H1 (cell line): ENCODE results near the gene CDK2. TPM values are rescaled to one million over a fixed set of nuclear protein-coding genes. Genes with fewer than 3 reads are reported as not detected.

Source experiments
- CTCF ChIA-PET: fragments of 300-600 bp; sonication (Branson Sonifier 250); formaldehyde crosslinking; loops from one replicate; lab custom pipeline; 2021; ENCODE audit not compliant: partially characterized antibody; lab: Charles Lee
- POLR2A ChIA-PET: fragments of 300-600 bp; sonication (Branson Sonifier 250); formaldehyde crosslinking; loops from one replicate; lab custom pipeline; 2021; ENCODE audit warnings: inconsistent platforms; ENCODE audit not compliant: partially characterized antibody; lab: Charles Lee
- DNase-seq, 2 experiments: peaks; one replicate each; pipeline versions ENCODE4 v3.0.0 to v3.0.0-alpha.2; 2010 to 2022; ENCODE audit warnings: low spot score in 2 of 2, low read depth in 1 of 2, mixed read lengths in 1 of 2
- FAIRE-seq: peaks from 2 replicates; lab custom pipeline; 2011; peaks lifted over from hg19 to GRCh38; lab: Jason Lieb, UNC
- H2AFZ ChIP-seq: 2 replicates; pipeline ENCODE4 v1.8.1; 2012; ENCODE audit warnings: low read length, inconsistent platforms
- H2AK5ac ChIP-seq: 2 replicates; pipeline ENCODE4 v1.6.1; 2013; ENCODE audit warnings: low read depth, low read length
- H2BK120ac ChIP-seq: replicated peaks from 2 replicates; pipeline ENCODE3; 2013; ENCODE audit warnings: low read depth, low read length, inconsistent platforms
- H2BK12ac ChIP-seq: 2 replicates; pipeline ENCODE4 v1.6.1; 2013; ENCODE audit warnings: low read depth, low read length
- H2BK15ac ChIP-seq: 2 replicates; pipeline ENCODE4 v1.6.1; 2013; ENCODE audit warnings: low read length
- H2BK20ac ChIP-seq: 2 replicates; pipeline ENCODE4 v1.6.1; 2013; ENCODE audit warnings: low read length
- H2BK5ac ChIP-seq: 2 replicates; pipeline ENCODE4 v1.6.1; 2013; ENCODE audit warnings: low read depth, low read length
- H3K14ac ChIP-seq: 2 replicates; pipeline ENCODE4 v1.6.1; 2013; ENCODE audit warnings: inconsistent platforms; ENCODE audit not compliant: insufficient read length
- H3K18ac ChIP-seq: 2 replicates; pipeline ENCODE4 v1.6.1; 2013; ENCODE audit warnings: low read length; ENCODE audit errors: extremely low read depth
- H3K23ac ChIP-seq: 2 replicates; pipeline ENCODE4 v1.6.1; 2013; ENCODE audit warnings: inconsistent platforms; ENCODE audit not compliant: insufficient read length
- H3K23me2 ChIP-seq: 2 replicates; pipeline ENCODE4 v1.6.1; 2013; ENCODE audit warnings: low read depth, low read length
- H3K27ac ChIP-seq: 2 replicates; pipeline ENCODE4 v1.6.1; 2011; ENCODE audit warnings: low read depth, low read length, inconsistent platforms
- H3K27me3 ChIP-seq, 4 experiments: replicated peaks in 1 of 4; 1 replicate in 1 of 4; 2 replicates in 3 of 4; pipeline versions ENCODE4 v1.6.1 to v1.8.1; 2011 to 2013; ENCODE audit warnings: low read length in 3 of 4, mild to moderate bottlenecking in 3 of 4, inconsistent platforms in 2 of 4, mixed read lengths in 2 of 4, moderate library complexity in 1 of 4; ENCODE audit not compliant: control insufficient read depth in 3 of 4, insufficient read depth in 3 of 4; ENCODE audit errors: extremely low read depth in 1 of 4
- H3K36me3 ChIP-seq, 4 experiments: 2 replicates each; pipeline versions ENCODE4 v1.6.1 to v1.8.1; 2011 to 2013; ENCODE audit warnings: mild to moderate bottlenecking in 4 of 4, low read length in 3 of 4, moderate library complexity in 2 of 4, control low read depth in 1 of 4, inconsistent platforms in 1 of 4; ENCODE audit not compliant: insufficient read depth in 4 of 4, control insufficient read depth in 2 of 4
- H3K4ac ChIP-seq: replicated peaks from 2 replicates; pipeline ENCODE3; 2013; ENCODE audit warnings: low read length, low read depth, mixed read lengths, inconsistent platforms; ENCODE audit not compliant: insufficient read length
- H3K4me1 ChIP-seq, 4 experiments: replicated peaks in 1 of 4; 1 replicate in 1 of 4; 2 replicates in 3 of 4; pipeline versions ENCODE4 v1.6.1 to v1.8.1; 2011 to 2013; ENCODE audit warnings: low read length in 3 of 4, inconsistent platforms in 2 of 4, mixed read lengths in 1 of 4; ENCODE audit not compliant: insufficient read depth in 4 of 4, control insufficient read depth in 3 of 4
- H3K4me2 ChIP-seq, 2 experiments: 2 replicates each; pipeline versions ENCODE4 v1.6.1 to v1.8.1; 2011 to 2013; ENCODE audit warnings: low read depth in 2 of 2, low read length in 2 of 2, control low read depth in 1 of 2, inconsistent platforms in 1 of 2, mild to moderate bottlenecking in 1 of 2; ENCODE audit not compliant: insufficient read depth in 1 of 2
- H3K4me3 ChIP-seq, 4 experiments: fragments of 200-600, 300-600 bp in 1 of 4; sonication (generic), shearing (Covaris generic), sonication (Bioruptor Twin) in 1 of 4; 2 replicates each; pipeline versions ENCODE4 v1.5.1 to v1.8.1; 2011 to 2016; ENCODE audit warnings: low read length in 4 of 4, low read depth in 3 of 4, control low read depth in 2 of 4, inconsistent platforms in 2 of 4, mild to moderate bottlenecking in 2 of 4, mixed read lengths in 1 of 4, moderate library complexity in 1 of 4; ENCODE audit not compliant: insufficient read depth in 2 of 4; ENCODE audit errors: extremely low read depth in 1 of 4
- H3K56ac ChIP-seq: replicated peaks from 2 replicates; pipeline ENCODE3; 2013; ENCODE audit warnings: low read depth, mild to moderate bottlenecking, mixed read lengths, low read length, inconsistent platforms; ENCODE audit not compliant: insufficient read length
- H3K79me1 ChIP-seq: 2 replicates; pipeline ENCODE4 v1.6.1; 2013; ENCODE audit warnings: low read depth, low read length, control low read depth
- H3K79me2 ChIP-seq, 2 experiments: 2 replicates each; pipeline versions ENCODE4 v1.6.1 to v1.8.1; 2012 to 2013; ENCODE audit warnings: low read length in 2 of 2, mild to moderate bottlenecking in 2 of 2, inconsistent platforms in 1 of 2; ENCODE audit not compliant: insufficient read depth in 2 of 2, control insufficient read depth in 1 of 2
- H3K9ac ChIP-seq, 4 experiments: replicated peaks in 1 of 4; 1 replicate in 1 of 4; 2 replicates in 3 of 4; pipeline versions ENCODE4 v1.6.1 to v1.8.1; 2011 to 2013; ENCODE audit warnings: low read depth in 3 of 4, low read length in 3 of 4, control low read depth in 2 of 4, mild to moderate bottlenecking in 2 of 4, moderate library complexity in 2 of 4, inconsistent platforms in 1 of 4; ENCODE audit errors: extremely low read depth in 1 of 4
- H3K9me3 ChIP-seq, 2 experiments: 2 replicates each; pipeline versions ENCODE4 v1.6.1 to v1.8.1; 2012 to 2013; ENCODE audit warnings: mild to moderate bottlenecking in 2 of 2, moderate library complexity in 2 of 2, control low read depth in 1 of 2, inconsistent platforms in 1 of 2, low read depth in 1 of 2, low read length in 1 of 2, mixed read lengths in 1 of 2; ENCODE audit not compliant: insufficient read depth in 2 of 2
- H4K20me1 ChIP-seq, 2 experiments: replicated peaks in 1 of 2; 2 replicates each; pipeline versions ENCODE3 to v1.8.1; 2011 to 2013; ENCODE audit warnings: inconsistent platforms in 2 of 2, low read length in 2 of 2, mild to moderate bottlenecking in 1 of 2; ENCODE audit not compliant: insufficient read depth in 2 of 2, control insufficient read depth in 1 of 2
- H4K5ac ChIP-seq: 2 replicates; pipeline ENCODE4 v1.6.1; 2013; ENCODE audit warnings: low read length, low read depth, mixed read lengths, inconsistent platforms; ENCODE audit not compliant: insufficient read length
- H4K8ac ChIP-seq: 2 replicates; pipeline ENCODE4 v1.8.0; 2013; ENCODE audit warnings: mild to moderate bottlenecking, moderate library complexity, low read length, inconsistent platforms; ENCODE audit not compliant: insufficient read depth; ENCODE audit errors: extremely low read depth
- H4K91ac ChIP-seq: replicated peaks from 2 replicates; pipeline ENCODE3; 2013; ENCODE audit warnings: low read length, mixed read lengths, inconsistent platforms; ENCODE audit not compliant: insufficient read length
- CBX5 ChIP-seq: fragments of 300-800, 300-1000 bp; sonication (generic); IDR thresholded peaks from 2 replicates; pipeline ENCODE4 v1.7.1; 2016; ENCODE audit warnings: antibody characterized with exemption, low read length, low read depth
- CTCF ChIP-seq, 3 experiments: IDR thresholded peaks; 1 replicate in 2 of 3; 2 replicates in 1 of 3; pipeline versions ENCODE4 v1.5.1 to v1.6.1; 2011; ENCODE audit warnings: low read length in 3 of 3, mild to moderate bottlenecking in 3 of 3, inconsistent platforms in 2 of 3, low read depth in 1 of 3, moderate library complexity in 1 of 3; ENCODE audit not compliant: insufficient read depth in 1 of 3; ENCODE audit errors: control extremely low read depth in 1 of 3
- MAFK ChIP-seq: IDR thresholded peaks from 2 replicates; pipeline ENCODE4 v1.6.1; 2012; ENCODE audit warnings: low read depth, mild to moderate bottlenecking, improper control_type of control experiment, low read length
- NANOG ChIP-seq: IDR thresholded peaks from 2 replicates; pipeline ENCODE4 v1.6.1; 2011; ENCODE audit warnings: low read length, low read depth, mild to moderate bottlenecking, inconsistent platforms; ENCODE audit not compliant: insufficient read depth, poor library complexity, severe bottlenecking
- NRF1 ChIP-seq: IDR thresholded peaks from 2 replicates; pipeline ENCODE4 v1.6.1; 2011; ENCODE audit warnings: mild to moderate bottlenecking, low read depth, low read length, improper control_type of control experiment
- POU5F1 ChIP-seq: IDR thresholded peaks from 2 replicates; pipeline ENCODE4 v1.6.1; 2011; ENCODE audit warnings: low read depth, mild to moderate bottlenecking, low read length, moderate library complexity
- SIX5 ChIP-seq: IDR thresholded peaks from 2 replicates; pipeline ENCODE4 v1.6.1; 2011; ENCODE audit warnings: mild to moderate bottlenecking, low read depth, low read length
- ZNF274 ChIP-seq: IDR thresholded peaks from 2 replicates; pipeline ENCODE4 v1.7.0; 2012; ENCODE audit warnings: low read length, borderline replicate concordance; ENCODE audit errors: extremely low read depth
- WGBS, 2 experiments: shearing (Covaris generic) in 1 of 2; methylation state at CpG; one replicate each; pipeline versions ENCODE4 v1.1.6 to v1.1.7; 2013 to 2015; ENCODE audit warnings: low lambda C conversion rate in 2 of 2, mixed read lengths in 2 of 2, inconsistent platforms in 1 of 2, low coverage in 1 of 2, missing lambda C conversion rate in 1 of 2; ENCODE audit not compliant: insufficient replicate concordance in 2 of 2, insufficient coverage in 1 of 2, insufficient read length in 1 of 2; ENCODE audit errors: extremely low coverage in 1 of 2, missing lambda C conversion rate in 1 of 2; 5-methylcytosine and 5-hydroxymethylcytosine counted together
- polyA plus RNA-seq, 7 experiments: library from polyadenylated mRNA; depleted of rRNA in 3 of 7; stranded (reverse) in 5 of 7; unstranded in 2 of 7; fragments of >200 nt in 5 of 7; fragments of 200-250 nt in 2 of 7; gene quantifications; 1 replicate in 5 of 7; 2 replicates in 1 of 7; 4 replicates in 1 of 7; pipeline versions ENCODE4 v1.2.1 to v1.2.3, GENCODE V29; 2011 to 2013; ENCODE audit warnings: missing spikeins in 2 of 7, mixed read lengths in 2 of 7
- total RNA-seq: library from RNA; stranded (reverse); fragmentation: NEBNext Ultra II Directional; extraction: Animal tissue kit (Norgen Biotek cat#: 25700); gene quantifications from 2 replicates; pipeline ENCODE4 v1.2.1, GENCODE V29; 2021
- TF ChIP-seq, protein P1 (sequence below): IDR thresholded peaks from 2 replicates; pipeline ENCODE4 v1.6.1; 2011; ENCODE audit warnings: low read depth, mild to moderate bottlenecking, low read length; ENCODE audit not compliant: insufficient read depth

CDK2 gene
- total and polyA plus RNA-seq, 2 of the 8 experiments (the other 6 are each of a cell fraction or from before 2014, with no cell fraction given), result 39.4 to 42.5 TPM

DNA sequence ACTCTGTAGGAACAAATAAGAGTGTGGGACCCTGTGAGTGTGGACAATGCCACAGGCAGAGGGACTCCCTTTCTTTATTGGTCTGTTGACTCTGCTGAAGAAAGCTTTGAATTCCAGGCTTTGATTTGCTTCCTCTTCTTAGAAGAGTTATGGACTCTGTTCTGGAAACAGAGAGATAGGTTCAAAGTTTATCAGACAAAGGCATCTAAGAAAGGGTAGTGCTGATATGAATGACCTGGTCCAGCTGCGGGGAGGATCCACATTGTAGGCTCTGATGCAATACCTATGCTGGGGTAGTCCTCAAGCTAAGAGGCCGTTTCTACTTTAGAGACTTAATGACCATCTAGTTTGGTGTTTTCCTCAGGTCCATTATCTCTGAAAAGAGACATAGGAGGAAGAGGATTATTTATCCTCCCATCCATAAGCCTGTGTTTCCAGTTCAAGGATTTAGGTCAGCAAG, 43.5 kb downstream of the CDK2 start:
- no peak overlapping the region for H4K8ac ChIP-seq
- no peak overlapping the region for H3K14ac ChIP-seq
- 92% methylated on average over 2 of the region's 2 CpGs; no CpG with 5 or more reads in 1 of the 2 experiments for WGBS, 2 experiments
- no peak overlapping the region for H2BK15ac ChIP-seq
- H2BK120ac ChIP-seq, result no peak overlapping the region
- no peak overlapping the region for H3K9ac ChIP-seq
- H3K4me1 ChIP-seq, result peaks cover 0 to 4% (median 2%) of the 10 kb centered on the region in 4 experiments; a peak in 3 of 7 replicates
- H3K79me1 ChIP-seq, result 0 out of 2 replicates have a peak, but pooled peaks cover 2% of the 10 kb centered on the region
- H4K5ac ChIP-seq, result no peak overlapping the region
- no peaks in the 10 kb centered on the region for H3K9me3 ChIP-seq
- no peak overlapping the region for H3K4me3 ChIP-seq
- no peak overlapping the region for H2BK12ac ChIP-seq
- DNase-seq (no peak), FAIRE-seq (no peak)
- no peak overlapping the region for H3K56ac ChIP-seq
- no peaks in the 10 kb centered on the region for H3K36me3 ChIP-seq
- no peak overlapping the region for H2BK5ac ChIP-seq
- ChIA-PET CTCF (interaction anchor here (1.0 to 4.0 kb wide), 5 partner anchors 8 to 272 kb away, joined by 3 to 20 read pairs (median 6); no protein-coding TSS in a partner anchor), POLR2A (interaction anchor here (0.8 to 6.9 kb wide), 8 partner anchors 11 to 178 kb away, joined by 3 to 82 read pairs (median 4); partner anchors contain the start of genes IKZF4, RAB5B and SUOX)
- no peak overlapping the region for H3K18ac ChIP-seq
- H3K4me2 ChIP-seq, result no peak overlapping the region
- H4K20me1 ChIP-seq, result no peaks in the 10 kb centered on the region
- no peak overlapping the region for H2AK5ac ChIP-seq
- H2AFZ ChIP-seq, result no peak overlapping the region
- peaks cover 9% of the 10 kb centered on the region for H3K23me2 ChIP-seq
- no peak overlapping the region for H2BK20ac ChIP-seq
- H3K27ac ChIP-seq, result no peak overlapping the region
- H3K23ac ChIP-seq, result no peak overlapping the region
- H3K79me2 ChIP-seq, result no peaks in the 10 kb centered on the region
- H4K91ac ChIP-seq, result no peak overlapping the region
- no peak overlapping the region for H3K4ac ChIP-seq
- H3K27me3 ChIP-seq, result no peaks in the 10 kb centered on the region
- TF ChIP-seq NANOG (no peak), NRF1 (no peak), ZNF274 (no peak), POU5F1 (no peak), CTCF (IDR thresholded peaks at IDR 0.05; ENCODE audit: control extremely low read depth in 1 of 3, insufficient read depth in 1 of 3, low read depth in 1 of 3, low read length in 3 of 3) (no peak), CBX5 (no peak), SIX5 (no peak), MAFK (no peak)
- TF ChIP-seq, protein P1, sequence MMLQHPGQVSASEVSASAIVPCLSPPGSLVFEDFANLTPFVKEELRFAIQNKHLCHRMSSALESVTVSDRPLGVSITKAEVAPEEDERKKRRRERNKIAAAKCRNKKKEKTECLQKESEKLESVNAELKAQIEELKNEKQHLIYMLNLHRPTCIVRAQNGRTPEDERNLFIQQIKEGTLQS, result no peak
